ENCODE measurements around the gene COLEC12.

COLEC12 gene

GRCh38 chr18:500632-501405 is at the start of gene COLEC12:
COLEC12 (minus strand) TSS chr18:500701; CDS start chr18:500514, 187 bp downstream.
- no peaks in the 10 kb centered on the region for H3K9me3 ChIP-seq (ENCODE audit: insufficient read depth, low read depth, low read length)
- peaks cover 4% of the 10 kb centered on the region; the same call in 1 of the 2 replicates for H3K4me1 ChIP-seq (ENCODE audit: insufficient read depth, low read length)
- no peak within 1 kb of the TSS for H3K27ac ChIP-seq (ENCODE audit: low read length)
- H3K27me3 ChIP-seq (ENCODE audit: insufficient read depth, low read length) = peaks cover 65% of the 10 kb centered on the region
- H3K36me3 ChIP-seq (ENCODE audit: insufficient read depth, low read depth, low read length) = no peaks in the 10 kb centered on the region
- H3K4me3 ChIP-seq (ENCODE audit: low read length) = peak within 1 kb of the TSS; percentile 74
- peak within 1 kb of the TSS; percentile 25; the same call in 1 of the 2 replicates for H3K9ac ChIP-seq (ENCODE audit: low read depth, low read length)

DNA sequence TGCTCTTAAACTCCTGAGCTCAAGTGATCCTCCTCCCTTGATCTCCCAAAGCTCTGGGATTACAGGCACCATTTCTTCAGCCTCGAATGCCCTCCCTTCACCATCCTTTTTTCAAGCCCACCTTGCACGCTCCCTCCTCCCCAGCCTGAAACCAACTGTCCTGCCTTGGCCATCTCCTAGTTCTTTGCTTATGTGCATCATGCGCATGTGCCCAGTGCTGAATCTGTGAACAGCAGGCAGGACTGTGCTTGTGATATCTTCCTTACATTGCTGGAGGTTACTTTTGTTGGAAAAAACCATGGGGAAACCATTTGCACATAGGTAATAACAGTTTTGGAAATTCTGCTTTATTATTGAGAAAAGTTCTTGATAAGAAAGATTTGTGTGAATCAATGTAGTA is 49.5 kb upstream of the COLEC12 start:
- no peak overlapping the region for H3K9ac ChIP-seq (ENCODE audit: low read depth, low read length)
- H3K27ac ChIP-seq (ENCODE audit: low read length) = no peak overlapping the region
- H3K4me3 ChIP-seq (ENCODE audit: low read length) = no peak overlapping the region
- H3K4me1 ChIP-seq (ENCODE audit: insufficient read depth, low read length) = no peaks in the 10 kb centered on the region
- no peaks in the 10 kb centered on the region for H3K36me3 ChIP-seq (ENCODE audit: insufficient read depth, low read depth, low read length)
- H3K9me3 ChIP-seq (ENCODE audit: insufficient read depth, low read depth, low read length) = no peaks in the 10 kb centered on the region
- H3K27me3 ChIP-seq (ENCODE audit: insufficient read depth, low read length) = no peaks in the 10 kb centered on the region

- Histone ChIP-seq H3K36me3 (ENCODE audit: insufficient read depth, low read depth, low read length) (no peaks in the 10 kb centered on the region), H3K4me3 (ENCODE audit: low read length) (no peak overlapping the region), H3K27me3 (ENCODE audit: insufficient read depth, low read length) (no peaks in the 10 kb centered on the region), H3K9me3 (ENCODE audit: insufficient read depth, low read depth, low read length) (no peaks in the 10 kb centered on the region), H3K27ac (ENCODE audit: low read length) (no peak overlapping the region), H3K4me1 (ENCODE audit: insufficient read depth, low read length) (no peaks in the 10 kb centered on the region), H3K9ac (ENCODE audit: low read depth, low read length) (no peak overlapping the region)
Measured at GRCh38 chr18:543447-544078, 43.1 kb upstream of the COLEC12 start.

GRCh38 chr18:533995-534601 is 33.6 kb upstream of the COLEC12 start:
- Histone ChIP-seq H3K27ac (ENCODE audit: low read length) (no peak overlapping the region), H3K4me1 (ENCODE audit: insufficient read depth, low read length) (no peaks in the 10 kb centered on the region)

GRCh38 chr18:532632-533031 is 32.1 kb upstream of the COLEC12 start:
- Histone ChIP-seq H3K4me1 (ENCODE audit: insufficient read depth, low read length) (no peaks in the 10 kb centered on the region), H3K4me3 (ENCODE audit: low read length) (no peak overlapping the region), H3K36me3 (ENCODE audit: insufficient read depth, low read depth, low read length) (no peaks in the 10 kb centered on the region), H3K27ac (ENCODE audit: low read length) (no peak overlapping the region), H3K27me3 (ENCODE audit: insufficient read depth, low read length) (no peaks in the 10 kb centered on the region), H3K9me3 (ENCODE audit: insufficient read depth, low read depth, low read length) (no peaks in the 10 kb centered on the region), H3K9ac (ENCODE audit: low read depth, low read length) (no peak overlapping the region)

More at GRCh38 chr18:533995-534601, 33.6 kb upstream of the COLEC12 start:
- Histone ChIP-seq H3K9ac (ENCODE audit: low read depth, low read length) (no peak overlapping the region), H3K9me3 (ENCODE audit: insufficient read depth, low read depth, low read length) (no peaks in the 10 kb centered on the region), H3K4me3 (ENCODE audit: low read length) (no peak overlapping the region), H3K27me3 (ENCODE audit: insufficient read depth, low read length) (no peaks in the 10 kb centered on the region), H3K36me3 (ENCODE audit: insufficient read depth, low read depth, low read length) (no peaks in the 10 kb centered on the region)

GRCh38 chr18:532018-532417 is 31.5 kb upstream of the COLEC12 start:
- no peaks in the 10 kb centered on the region for H3K27me3 ChIP-seq (ENCODE audit: insufficient read depth, low read length)
- H3K4me1 ChIP-seq (ENCODE audit: insufficient read depth, low read length) = no peaks in the 10 kb centered on the region
- no peak overlapping the region for H3K4me3 ChIP-seq (ENCODE audit: low read length)
- H3K36me3 ChIP-seq (ENCODE audit: insufficient read depth, low read depth, low read length) = no peaks in the 10 kb centered on the region
- no peaks in the 10 kb centered on the region for H3K9me3 ChIP-seq (ENCODE audit: insufficient read depth, low read depth, low read length)
- H3K27ac ChIP-seq (ENCODE audit: low read length) = no peak overlapping the region
- no peak overlapping the region for H3K9ac ChIP-seq (ENCODE audit: low read depth, low read length)

GRCh38 chr18:527146-527545 is 26.6 kb upstream of the COLEC12 start:
- Histone ChIP-seq H3K27me3 (ENCODE audit: insufficient read depth, low read length) (no peaks in the 10 kb centered on the region), H3K36me3 (ENCODE audit: insufficient read depth, low read depth, low read length) (no peaks in the 10 kb centered on the region), H3K4me1 (ENCODE audit: insufficient read depth, low read length) (no peaks in the 10 kb centered on the region), H3K27ac (ENCODE audit: low read length) (no peak overlapping the region), H3K9me3 (ENCODE audit: insufficient read depth, low read depth, low read length) (no peaks in the 10 kb centered on the region), H3K9ac (ENCODE audit: low read depth, low read length) (no peak overlapping the region), H3K4me3 (ENCODE audit: low read length) (no peak overlapping the region)

- Histone ChIP-seq H3K4me3 (ENCODE audit: low read length) (no peak overlapping the region), H3K9ac (ENCODE audit: low read depth, low read length) (no peak overlapping the region), H3K4me1 (ENCODE audit: insufficient read depth, low read length) (no peaks in the 10 kb centered on the region), H3K9me3 (ENCODE audit: insufficient read depth, low read depth, low read length) (no peaks in the 10 kb centered on the region), H3K36me3 (ENCODE audit: insufficient read depth, low read depth, low read length) (no peaks in the 10 kb centered on the region), H3K27ac (ENCODE audit: low read length) (no peak overlapping the region), H3K27me3 (ENCODE audit: insufficient read depth, low read length) (no peaks in the 10 kb centered on the region)
Measured at GRCh38 chr18:526681-527080, 26.2 kb upstream of the COLEC12 start.

GRCh38 chr18:525036-525797 is 24.7 kb upstream of the COLEC12 start:
- Histone ChIP-seq H3K4me3 (ENCODE audit: low read length) (no peak overlapping the region), H3K9ac (ENCODE audit: low read depth, low read length) (no peak overlapping the region), H3K36me3 (ENCODE audit: insufficient read depth, low read depth, low read length) (no peaks in the 10 kb centered on the region), H3K27me3 (ENCODE audit: insufficient read depth, low read length) (no peaks in the 10 kb centered on the region), H3K4me1 (ENCODE audit: insufficient read depth, low read length) (no peaks in the 10 kb centered on the region), H3K27ac (ENCODE audit: low read length) (no peak overlapping the region), H3K9me3 (ENCODE audit: insufficient read depth, low read depth, low read length) (no peaks in the 10 kb centered on the region)

DNA sequence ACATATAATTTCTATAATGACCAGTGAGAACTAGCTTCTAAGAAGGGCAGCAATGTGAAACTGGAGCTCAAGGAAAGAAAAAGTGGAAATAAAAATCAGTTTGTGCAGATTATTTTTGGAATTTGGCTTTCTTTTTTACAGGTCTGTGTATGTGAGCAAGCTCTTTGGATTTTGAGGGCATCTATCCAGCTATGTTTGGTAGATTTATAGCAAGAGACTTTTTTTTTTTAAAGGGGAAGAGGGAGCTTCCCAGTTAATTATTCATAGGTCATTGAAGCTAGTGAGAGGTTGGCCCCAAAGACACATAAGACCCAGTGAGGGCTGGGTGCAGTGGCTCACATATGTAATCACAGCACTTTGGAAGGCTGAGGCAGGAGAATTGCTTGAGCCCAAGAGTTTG is 24.0 kb upstream of the COLEC12 start:
- H3K4me1 ChIP-seq (ENCODE audit: insufficient read depth, low read length) = no peaks in the 10 kb centered on the region
- H3K4me3 ChIP-seq (ENCODE audit: low read length) = no peak overlapping the region
- no peaks in the 10 kb centered on the region for H3K36me3 ChIP-seq (ENCODE audit: insufficient read depth, low read depth, low read length)
- no peaks in the 10 kb centered on the region for H3K9me3 ChIP-seq (ENCODE audit: insufficient read depth, low read depth, low read length)
- no peak overlapping the region for H3K9ac ChIP-seq (ENCODE audit: low read depth, low read length)
- H3K27ac ChIP-seq (ENCODE audit: low read length) = no peak overlapping the region
- H3K27me3 ChIP-seq (ENCODE audit: insufficient read depth, low read length) = no peaks in the 10 kb centered on the region

DNA sequence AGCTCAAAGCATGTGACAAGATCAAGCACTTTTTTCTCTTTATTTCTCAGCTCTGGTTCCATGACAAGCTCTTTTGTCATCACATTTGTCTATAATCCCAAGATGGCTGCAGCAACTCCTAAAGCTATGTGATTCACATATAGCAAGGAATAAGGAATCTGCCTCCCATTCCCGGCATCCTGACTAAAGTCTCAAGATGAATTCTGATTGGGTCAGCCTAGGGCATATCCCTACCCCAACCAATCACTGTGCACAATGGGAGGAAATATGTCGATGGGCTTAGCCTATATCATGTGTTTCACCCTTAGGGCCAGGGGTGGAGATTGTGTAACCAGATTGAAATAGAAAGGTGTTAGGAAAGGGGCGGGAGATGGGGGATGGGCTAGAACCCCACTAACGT is 23.1 kb upstream of the COLEC12 start:
- Histone ChIP-seq H3K27me3 (ENCODE audit: insufficient read depth, low read length) (no peaks in the 10 kb centered on the region), H3K9me3 (ENCODE audit: insufficient read depth, low read depth, low read length) (no peaks in the 10 kb centered on the region), H3K27ac (ENCODE audit: low read length) (no peak overlapping the region)

More for the DNA sequence above, 23.1 kb upstream of the COLEC12 start:
- Histone ChIP-seq H3K4me1 (ENCODE audit: insufficient read depth, low read length) (no peaks in the 10 kb centered on the region), H3K4me3 (ENCODE audit: low read length) (no peak overlapping the region), H3K9ac (ENCODE audit: low read depth, low read length) (no peak overlapping the region), H3K36me3 (ENCODE audit: insufficient read depth, low read depth, low read length) (no peaks in the 10 kb centered on the region)

All from iPS-20b (cell line).